HEK293 (cell line): ENCODE data around the gene NARS2.

Experiments
- CTCF ChIA-PET: fragments of 350-600 bp; formaldehyde crosslinking; extraction: SDS; loops from one replicate; lab custom pipeline; 2021; ENCODE audit warnings: antibody characterized with exemption; lab: Yijun Ruan, JAX
- POLR2A ChIA-PET: fragments of 300-600 bp; formaldehyde crosslinking; extraction: SDS; loops from one replicate; lab custom pipeline; 2020; ENCODE audit warnings: antibody characterized with exemption, inconsistent platforms; lab: Yijun Ruan, JAX
- H3K27ac ChIP-seq: fragments of 200-500 bp; sonication (Bioruptor generic); 2 replicates; pipeline ENCODE4 v1.5.1; 2014; ENCODE audit warnings: low read depth, low read length, control low read depth, inconsistent platforms; ENCODE audit errors: extremely low read depth
- H3K36me3 ChIP-seq, 2 experiments: fragments of 200-500 bp in 1 of 2; sonication (Bioruptor generic) in 1 of 2; 1 replicate in 1 of 2; 2 replicates in 1 of 2; pipeline ENCODE4 v1.5.1; 2014 to 2017; ENCODE audit warnings: inconsistent platforms in 2 of 2, low read length in 2 of 2; ENCODE audit not compliant: control insufficient read depth in 2 of 2, insufficient read depth in 1 of 2
- H3K4me1 ChIP-seq: fragments of 200-500 bp; sonication (Bioruptor generic); 2 replicates; pipeline ENCODE4 v1.5.1; 2014; ENCODE audit warnings: mild to moderate bottlenecking, low read length, inconsistent platforms; ENCODE audit not compliant: control insufficient read depth, insufficient read depth
- H3K4me3 ChIP-seq: 2 replicates; pipeline ENCODE4 v1.5.1; 2011; ENCODE audit warnings: low read depth, mild to moderate bottlenecking, control low read depth, low read length, moderate library complexity
- H3K9me3 ChIP-seq: fragments of 200-500 bp; sonication (Bioruptor generic); 2 replicates; pipeline ENCODE4 v1.5.1; 2014; ENCODE audit warnings: low read depth, low read length, inconsistent platforms; ENCODE audit not compliant: control insufficient read depth, insufficient read depth
- GLIS1 ChIP-seq: fragments of 450-650 bp; formaldehyde crosslinking; IDR thresholded peaks from 2 replicates; pipeline ENCODE4 v1.5.1; 2016; ENCODE audit warnings: missing biosample characterization, missing genetic modification characterization
- OVOL3 ChIP-seq: fragments of 450-650 bp; formaldehyde crosslinking; IDR thresholded peaks from 2 replicates; pipeline ENCODE4 v1.5.1; 2016; ENCODE audit warnings: missing biosample characterization, missing genetic modification characterization
- RBAK ChIP-seq: fragments of 450-650 bp; formaldehyde crosslinking; IDR thresholded peaks from 2 replicates; pipeline ENCODE4 v1.5.1; 2016; ENCODE audit warnings: missing biosample characterization, missing genetic modification characterization
- SCRT1 ChIP-seq: fragments of 450-650 bp; formaldehyde crosslinking; IDR thresholded peaks from 2 replicates; pipeline ENCODE4 v1.5.1; 2016; ENCODE audit warnings: missing biosample characterization, missing genetic modification characterization, borderline replicate concordance
- ZBTB8A ChIP-seq: fragments of 450-650 bp; formaldehyde crosslinking; IDR thresholded peaks from 2 replicates; pipeline ENCODE4 v1.5.1; 2016; ENCODE audit warnings: missing biosample characterization, missing genetic modification characterization
- ZFP3 ChIP-seq: fragments of 450-650 bp; formaldehyde crosslinking; IDR thresholded peaks from 2 replicates; pipeline ENCODE4 v1.5.1; 2016; ENCODE audit warnings: low read depth, missing biosample characterization, missing genetic modification characterization
- ZNF112 ChIP-seq: fragments of 450-650 bp; formaldehyde crosslinking; IDR thresholded peaks from 2 replicates; pipeline ENCODE4 v1.5.0; 2017; ENCODE audit warnings: missing biosample characterization, missing genetic modification characterization
- ZNF138 ChIP-seq: fragments of 450-650 bp; formaldehyde crosslinking; IDR thresholded peaks from 2 replicates; pipeline ENCODE4 v1.5.1; 2016; ENCODE audit warnings: missing biosample characterization, missing genetic modification characterization, borderline replicate concordance
- ZNF175 ChIP-seq: fragments of 450-650 bp; formaldehyde crosslinking; IDR thresholded peaks from 2 replicates; pipeline ENCODE4 v1.5.1; 2016; ENCODE audit warnings: missing biosample characterization, missing genetic modification characterization
- ZNF18 ChIP-seq: fragments of 450-650 bp; formaldehyde crosslinking; IDR thresholded peaks from 2 replicates; pipeline ENCODE4 v1.5.1; 2016; ENCODE audit warnings: missing biosample characterization, missing genetic modification characterization
- ZNF221 ChIP-seq: fragments of 450-650 bp; formaldehyde crosslinking; IDR thresholded peaks from 2 replicates; pipeline ENCODE4 v1.5.1; 2017; ENCODE audit warnings: missing biosample characterization, missing genetic modification characterization, borderline replicate concordance
- ZNF335 ChIP-seq: fragments of 450-650 bp; formaldehyde crosslinking; conservative IDR thresholded peaks from 2 replicates; pipeline ENCODE4 v1.5.1; 2016; ENCODE audit warnings: missing biosample characterization, missing genetic modification characterization
- ZNF560 ChIP-seq: fragments of 450-650 bp; formaldehyde crosslinking; IDR thresholded peaks from 2 replicates; pipeline ENCODE4 v1.5.1; 2017; ENCODE audit warnings: missing biosample characterization, missing genetic modification characterization, borderline replicate concordance
- ZNF561 ChIP-seq: fragments of 450-650 bp; IDR thresholded peaks from 2 replicates; pipeline ENCODE4 v1.5.1; 2018; ENCODE audit warnings: missing biosample characterization, missing genetic modification characterization, borderline replicate concordance
- ZNF660 ChIP-seq: fragments of 450-650 bp; IDR thresholded peaks from 2 replicates; pipeline ENCODE4 v1.5.1; 2018; ENCODE audit warnings: missing biosample characterization, mild to moderate bottlenecking, missing genetic modification characterization
- ZNF76 ChIP-seq: fragments of 450-650 bp; formaldehyde crosslinking; IDR thresholded peaks from 2 replicates; pipeline ENCODE4; 2016; ENCODE audit warnings: low read depth, missing biosample characterization, missing genetic modification characterization, borderline replicate concordance
- ZNF768 ChIP-seq: fragments of 450-650 bp; formaldehyde crosslinking; IDR thresholded peaks from 2 replicates; pipeline ENCODE4 v1.5.1; 2018; ENCODE audit warnings: missing biosample characterization, mild to moderate bottlenecking, missing genetic modification characterization
- ZXDB ChIP-seq: fragments of 450-650 bp; formaldehyde crosslinking; IDR thresholded peaks from 2 replicates; pipeline ENCODE4 v1.5.1; 2016; ENCODE audit warnings: missing biosample characterization, missing genetic modification characterization
- TF ChIP-seq, protein P1 (sequence below): fragments of 450-650 bp; formaldehyde crosslinking; IDR thresholded peaks from 2 replicates; pipeline ENCODE4 v1.5.1; 2016; ENCODE audit warnings: missing biosample characterization, missing genetic modification characterization
- TF ChIP-seq, protein P2 (sequence below): fragments of 450-650 bp; formaldehyde crosslinking; optimal IDR thresholded peaks from 2 replicates; pipeline ENCODE3; 2016; ENCODE audit warnings: missing biosample characterization, mild to moderate bottlenecking, missing genetic modification characterization
- TF ChIP-seq, protein P3 (sequence below): fragments of 450-650 bp; formaldehyde crosslinking; IDR thresholded peaks from 2 replicates; pipeline ENCODE4 v1.5.1; 2017; ENCODE audit warnings: missing biosample characterization, missing genetic modification characterization

NARS2 gene

GRCh38 chr11:78429209-78429608, 145.5 kb downstream of the NARS2 start (continued):
- TF ChIP-seq, protein P1, sequence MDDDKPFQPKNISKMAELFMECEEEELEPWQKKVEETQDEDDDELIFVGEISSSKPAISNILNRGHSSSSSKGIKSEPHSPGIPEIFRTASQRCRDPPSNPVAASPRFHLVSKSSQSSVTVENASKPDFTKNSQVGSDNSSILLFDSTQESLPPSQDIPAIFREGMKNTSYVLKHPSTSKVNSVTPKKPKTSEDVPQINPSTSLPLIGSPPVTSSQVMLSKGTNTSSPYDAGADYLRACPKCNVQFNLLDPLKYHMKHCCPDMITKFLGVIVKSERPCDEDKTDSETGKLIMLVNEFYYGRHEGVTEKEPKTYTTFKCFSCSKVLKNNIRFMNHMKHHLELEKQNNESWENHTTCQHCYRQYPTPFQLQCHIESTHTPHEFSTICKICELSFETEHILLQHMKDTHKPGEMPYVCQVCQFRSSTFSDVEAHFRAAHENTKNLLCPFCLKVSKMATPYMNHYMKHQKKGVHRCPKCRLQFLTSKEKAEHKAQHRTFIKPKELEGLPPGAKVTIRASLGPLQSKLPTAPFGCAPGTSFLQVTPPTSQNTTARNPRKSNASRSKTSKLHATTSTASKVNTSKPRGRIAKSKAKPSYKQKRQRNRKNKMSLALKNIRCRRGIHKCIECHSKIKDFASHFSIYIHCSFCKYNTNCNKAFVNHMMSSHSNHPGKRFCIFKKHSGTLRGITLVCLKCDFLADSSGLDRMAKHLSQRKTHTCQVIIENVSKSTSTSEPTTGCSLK (tag by site-specific recombination) = no peak
- TF ChIP-seq ZNF76 (tag by site-specific recombination) (no peak), ZNF561 (tag by site-specific recombination) (no peak), ZNF221 (tag by site-specific recombination) (no peak)
- TF ChIP-seq, protein P2, sequence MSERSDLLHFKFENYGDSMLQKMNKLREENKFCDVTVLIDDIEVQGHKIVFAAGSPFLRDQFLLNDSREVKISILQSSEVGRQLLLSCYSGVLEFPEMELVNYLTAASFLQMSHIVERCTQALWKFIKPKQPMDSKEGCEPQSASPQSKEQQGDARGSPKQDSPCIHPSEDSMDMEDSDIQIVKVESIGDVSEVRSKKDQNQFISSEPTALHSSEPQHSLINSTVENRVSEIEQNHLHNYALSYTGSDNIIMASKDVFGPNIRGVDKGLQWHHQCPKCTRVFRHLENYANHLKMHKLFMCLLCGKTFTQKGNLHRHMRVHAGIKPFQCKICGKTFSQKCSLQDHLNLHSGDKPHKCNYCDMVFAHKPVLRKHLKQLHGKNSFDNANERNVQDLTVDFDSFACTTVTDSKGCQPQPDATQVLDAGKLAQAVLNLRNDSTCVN (tag by site-specific recombination) = no peak

DNA sequence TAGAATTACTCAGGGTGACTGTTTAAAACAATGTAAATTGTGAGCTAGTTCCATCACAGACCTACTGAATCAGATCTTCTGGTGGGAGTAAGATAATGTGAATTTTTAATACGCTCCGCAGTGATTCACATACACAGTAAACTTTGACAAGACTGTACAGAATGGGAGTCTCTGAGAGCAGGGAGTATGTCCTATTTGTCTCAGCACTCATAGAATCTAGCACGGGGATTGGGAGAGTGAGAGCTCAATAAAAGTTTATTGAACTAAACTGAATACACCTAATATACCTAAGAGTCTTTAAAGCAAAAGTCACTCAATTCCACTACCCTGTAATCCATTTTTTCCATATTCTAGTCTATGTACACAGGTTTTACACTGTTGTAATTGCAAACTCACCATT, 145.9 kb downstream of the NARS2 start:
- POLR2A ChIA-PET = no interaction called here
- CTCF ChIA-PET = interaction anchor here (1.9 to 5.5 kb wide), 3 partner anchors 9 to 201 kb away, joined by 4 to 41 read pairs (median 7); partner anchors contain the start of gene GAB2
- Histone ChIP-seq H3K4me3 (no peak overlapping the region), H3K36me3 (no peaks in the 10 kb centered on the region), H3K27ac (no peak overlapping the region)
- TF ChIP-seq RBAK (tag by site-specific recombination) (no peak), OVOL3 (no peak)
- TF ChIP-seq, all 188 proteins: peak for 0
- H3K4me1 ChIP-seq = no peaks in the 10 kb centered on the region
- no peaks in the 10 kb centered on the region for H3K9me3 ChIP-seq

GRCh38 chr11:78428266-78428636, 146.4 kb downstream of the NARS2 start:
- H3K27ac ChIP-seq = no peak overlapping the region
- CTCF ChIA-PET = interaction anchor here (1.1 to 5.5 kb wide), 2 partner anchors 8 to 14 kb away, joined by 4 to 41 read pairs; partner anchors contain the start of gene GAB2
- TF ChIP-seq ZNF335 (tag by site-specific recombination) (no peak), ZNF112 (tag by site-specific recombination) (no peak), SCRT1 (no peak), ZNF18 (tag by site-specific recombination) (no peak), ZNF138 (no peak), ZBTB8A (tag by site-specific recombination) (no peak), ZNF768 (tag by site-specific recombination) (no peak), ZNF560 (no peak), ZNF660 (tag by site-specific recombination) (no peak), GLIS1 (tag by site-specific recombination) (no peak), ZNF175 (no peak), ZFP3 (tag by site-specific recombination) (no peak), ZXDB (tag by site-specific recombination) (no peak)
- TF ChIP-seq, protein P3, sequence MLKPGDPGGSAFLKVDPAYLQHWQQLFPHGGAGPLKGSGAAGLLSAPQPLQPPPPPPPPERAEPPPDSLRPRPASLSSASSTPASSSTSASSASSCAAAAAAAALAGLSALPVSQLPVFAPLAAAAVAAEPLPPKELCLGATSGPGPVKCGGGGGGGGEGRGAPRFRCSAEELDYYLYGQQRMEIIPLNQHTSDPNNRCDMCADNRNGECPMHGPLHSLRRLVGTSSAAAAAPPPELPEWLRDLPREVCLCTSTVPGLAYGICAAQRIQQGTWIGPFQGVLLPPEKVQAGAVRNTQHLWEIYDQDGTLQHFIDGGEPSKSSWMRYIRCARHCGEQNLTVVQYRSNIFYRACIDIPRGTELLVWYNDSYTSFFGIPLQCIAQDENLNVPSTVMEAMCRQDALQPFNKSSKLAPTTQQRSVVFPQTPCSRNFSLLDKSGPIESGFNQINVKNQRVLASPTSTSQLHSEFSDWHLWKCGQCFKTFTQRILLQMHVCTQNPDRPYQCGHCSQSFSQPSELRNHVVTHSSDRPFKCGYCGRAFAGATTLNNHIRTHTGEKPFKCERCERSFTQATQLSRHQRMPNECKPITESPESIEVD (tag by site-specific recombination) = no peak
- no peaks in the 10 kb centered on the region for H3K4me1 ChIP-seq
- no peaks in the 10 kb centered on the region for H3K9me3 ChIP-seq
- H3K4me3 ChIP-seq = no peak overlapping the region
- no peaks in the 10 kb centered on the region for H3K36me3 ChIP-seq
- POLR2A ChIA-PET = no interaction called here
